HG03095 (cell line): ENCODE results near the gene NDP.

ENCODE experiments used
- ATAC-seq: cut with Tn5 transposase; IDR thresholded peaks from one replicate; pipeline ENCODE4 v1.9.1; 2021; ENCODE audit warnings: moderate library complexity; ENCODE audit not compliant: unreplicated experiment

The NDP gene

GRCh38 chrX:43973249-43974099 is at the start of gene NDP:
NDP (minus strand) TSS chrX:43973390; CDS start chrX:43958645, 14,745 bp downstream.
- ATAC-seq: no peak

GRCh38 chrX:44022964-44023363 is 49.8 kb upstream of the NDP start:
- no peak for ATAC-seq

- no peak for ATAC-seq
Measured at GRCh38 chrX:44020693-44021092, 47.5 kb upstream of the NDP start.

- ATAC-seq: no peak
Measured at GRCh38 chrX:44019911-44020310, 46.7 kb upstream of the NDP start.

GRCh38 chrX:44017676-44018075 is 44.5 kb upstream of the NDP start:
- no peak for ATAC-seq

- ATAC-seq: no peak
Measured at GRCh38 chrX:44016906-44017305, 43.7 kb upstream of the NDP start.

- ATAC-seq: no peak
Measured at GRCh38 chrX:44012484-44013096, 39.4 kb upstream of the NDP start.

- no peak for ATAC-seq
Measured at GRCh38 chrX:44011506-44011905, 38.3 kb upstream of the NDP start.

- no peak for ATAC-seq
Measured at GRCh38 chrX:44010626-44011025, 37.4 kb upstream of the NDP start.

GRCh38 chrX:44006081-44006480 is 32.9 kb upstream of the NDP start:
- no peak for ATAC-seq

GRCh38 chrX:44003975-44004374 is 30.8 kb upstream of the NDP start:
- ATAC-seq: no peak

- ATAC-seq: no peak
Measured at GRCh38 chrX:44002567-44002966, 29.4 kb upstream of the NDP start.

- no peak for ATAC-seq
Measured at GRCh38 chrX:43998374-43998773, 25.2 kb upstream of the NDP start.

GRCh38 chrX:43996491-43996890 is 23.3 kb upstream of the NDP start:
- ATAC-seq: no peak

GRCh38 chrX:43986083-43986482 is 12.9 kb upstream of the NDP start:
- no peak for ATAC-seq

- ATAC-seq: no peak
Measured at GRCh38 chrX:43985511-43985910, 12.3 kb upstream of the NDP start.

- ATAC-seq: no peak
Measured at GRCh38 chrX:43978226-43978625, 5.0 kb upstream of the NDP start.

GRCh38 chrX:43976205-43976604 is 3.0 kb upstream of the NDP start:
- no peak for ATAC-seq

GRCh38 chrX:43975796-43976195 is 2.6 kb upstream of the NDP start:
- ATAC-seq: no peak

- ATAC-seq: no peak
Measured at GRCh38 chrX:43974741-43975465, 1.7 kb upstream of the NDP start.

- no peak for ATAC-seq
Measured at GRCh38 chrX:43974100-43974475, 898 bp upstream of the NDP start.
